ENCODE results near the gene PRELID1.
A peak's percentile ranks its signal among the peaks of the same experiment; 100 is the strongest.

Gene PRELID1

DNA sequence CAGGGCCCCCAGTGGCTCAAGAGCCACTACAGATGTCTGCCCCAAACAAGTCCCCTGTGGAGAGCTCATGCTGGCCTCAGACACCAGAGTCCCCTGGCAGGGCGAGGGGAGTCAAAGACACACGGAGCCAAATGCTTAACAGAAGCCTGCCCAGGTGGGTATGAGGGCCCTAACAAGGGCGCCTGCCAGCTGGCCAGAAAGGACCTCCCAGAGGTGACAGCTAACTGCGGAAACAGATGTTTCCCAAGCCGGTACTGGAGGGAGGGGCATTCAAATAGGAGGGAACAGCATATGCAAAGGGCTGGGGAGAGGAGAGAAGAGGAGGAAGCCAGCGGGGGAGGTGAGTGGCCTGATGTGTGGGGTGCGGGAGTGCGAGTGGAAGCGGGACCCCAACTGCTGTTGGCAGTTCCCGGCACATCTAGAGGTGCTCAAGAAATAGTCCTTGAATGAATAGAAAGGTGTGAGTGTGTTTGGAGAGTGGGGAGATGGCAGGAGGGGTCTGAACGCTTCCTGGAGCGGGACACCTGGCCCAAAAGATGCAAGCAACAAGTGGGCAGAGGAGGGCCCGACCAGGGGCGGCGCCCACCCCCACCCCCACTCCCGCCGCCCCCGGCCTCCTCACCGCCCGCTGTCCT lies 7.3 kb downstream of the PRELID1 start:
- TF ChIP-seq, protein P1, sequence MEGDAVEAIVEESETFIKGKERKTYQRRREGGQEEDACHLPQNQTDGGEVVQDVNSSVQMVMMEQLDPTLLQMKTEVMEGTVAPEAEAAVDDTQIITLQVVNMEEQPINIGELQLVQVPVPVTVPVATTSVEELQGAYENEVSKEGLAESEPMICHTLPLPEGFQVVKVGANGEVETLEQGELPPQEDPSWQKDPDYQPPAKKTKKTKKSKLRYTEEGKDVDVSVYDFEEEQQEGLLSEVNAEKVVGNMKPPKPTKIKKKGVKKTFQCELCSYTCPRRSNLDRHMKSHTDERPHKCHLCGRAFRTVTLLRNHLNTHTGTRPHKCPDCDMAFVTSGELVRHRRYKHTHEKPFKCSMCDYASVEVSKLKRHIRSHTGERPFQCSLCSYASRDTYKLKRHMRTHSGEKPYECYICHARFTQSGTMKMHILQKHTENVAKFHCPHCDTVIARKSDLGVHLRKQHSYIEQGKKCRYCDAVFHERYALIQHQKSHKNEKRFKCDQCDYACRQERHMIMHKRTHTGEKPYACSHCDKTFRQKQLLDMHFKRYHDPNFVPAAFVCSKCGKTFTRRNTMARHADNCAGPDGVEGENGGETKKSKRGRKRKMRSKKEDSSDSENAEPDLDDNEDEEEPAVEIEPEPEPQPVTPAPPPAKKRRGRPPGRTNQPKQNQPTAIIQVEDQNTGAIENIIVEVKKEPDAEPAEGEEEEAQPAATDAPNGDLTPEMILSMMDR (IDR thresholded peaks at IDR 0.05; ENCODE audit: low read depth, low read length): no peak
- no peak for DNase-seq (ENCODE audit: extremely low read depth, low read depth)

DNA sequence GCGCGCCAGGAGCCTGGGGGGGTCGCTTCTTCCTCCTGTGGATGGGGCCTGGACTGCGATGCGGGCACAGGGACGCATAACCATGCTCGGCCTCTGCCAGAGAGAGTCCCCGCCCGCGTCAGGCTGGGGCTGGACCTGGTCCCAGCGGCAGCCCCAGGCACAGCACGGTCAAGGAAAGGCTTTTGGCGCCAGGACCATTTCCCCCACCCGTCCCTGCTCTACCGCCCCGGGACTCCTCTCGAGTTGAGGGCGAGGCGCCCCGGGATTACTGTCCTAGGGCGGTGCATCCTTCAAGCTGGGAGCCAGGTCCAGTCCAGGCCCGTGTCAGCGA lies 7.8 kb downstream of the PRELID1 start:
- DNase-seq (ENCODE audit: extremely low read depth, low read depth): no peak
- TF ChIP-seq, protein P1 (IDR thresholded peaks at IDR 0.05; ENCODE audit: low read depth, low read length): no peak

DNA sequence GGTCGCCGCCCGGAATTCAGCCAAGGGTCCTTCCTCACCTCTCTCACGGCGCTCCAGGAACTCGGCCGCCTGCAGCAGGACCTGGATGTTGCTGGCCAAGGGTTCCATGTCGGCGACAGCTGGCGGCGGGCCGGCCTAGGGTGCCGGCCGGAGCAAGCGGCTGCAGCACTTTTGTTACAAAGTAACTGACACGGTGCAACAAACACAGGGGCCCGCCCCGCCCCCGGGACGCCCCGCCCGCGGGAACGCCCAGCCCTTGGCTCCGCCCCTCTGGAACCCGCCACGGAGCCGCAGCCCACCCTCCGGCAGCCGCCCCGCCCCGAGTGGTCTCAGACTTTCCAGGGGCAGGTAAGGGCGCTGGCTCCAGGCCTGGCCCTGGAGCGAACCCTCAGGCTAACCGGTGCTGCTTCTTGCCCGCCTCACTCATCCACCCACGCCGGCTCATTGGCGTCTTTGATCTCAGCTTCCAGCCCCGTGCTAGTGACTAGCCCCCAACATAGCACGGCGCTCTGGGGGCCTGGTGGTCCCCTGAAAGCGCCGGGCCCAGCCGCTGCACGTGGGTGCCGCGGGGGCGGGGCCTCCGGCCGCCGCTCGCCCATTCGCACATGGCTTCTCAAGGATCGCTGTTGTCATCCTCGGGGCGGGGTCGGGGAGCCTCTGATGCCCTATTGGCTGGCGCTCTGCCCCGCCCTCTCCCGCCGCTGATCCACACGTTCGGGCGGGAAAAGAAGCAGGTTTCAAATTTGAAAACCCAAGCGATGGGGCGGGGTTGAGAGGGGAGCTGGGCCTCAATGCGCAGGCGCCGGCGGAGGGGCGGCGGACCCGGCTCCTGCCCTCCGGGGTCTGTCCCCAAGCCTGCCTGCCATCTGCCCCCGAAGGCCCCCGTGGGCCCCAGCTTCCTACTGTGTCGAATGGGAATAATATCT lies 8.4 kb downstream of the PRELID1 start, which contains the start of gene MXD3:
Gene MXD3 (minus strand): TSS at position 176 of the 926 bp plus-strand sequence. CDS start 68 bp downstream, at position 108.
- TF ChIP-seq, protein P1 (IDR thresholded peaks at IDR 0.05; ENCODE audit: low read depth, low read length): no peak
- peak; percentile 79 for DNase-seq (ENCODE audit: extremely low read depth, low read depth)

DNA sequence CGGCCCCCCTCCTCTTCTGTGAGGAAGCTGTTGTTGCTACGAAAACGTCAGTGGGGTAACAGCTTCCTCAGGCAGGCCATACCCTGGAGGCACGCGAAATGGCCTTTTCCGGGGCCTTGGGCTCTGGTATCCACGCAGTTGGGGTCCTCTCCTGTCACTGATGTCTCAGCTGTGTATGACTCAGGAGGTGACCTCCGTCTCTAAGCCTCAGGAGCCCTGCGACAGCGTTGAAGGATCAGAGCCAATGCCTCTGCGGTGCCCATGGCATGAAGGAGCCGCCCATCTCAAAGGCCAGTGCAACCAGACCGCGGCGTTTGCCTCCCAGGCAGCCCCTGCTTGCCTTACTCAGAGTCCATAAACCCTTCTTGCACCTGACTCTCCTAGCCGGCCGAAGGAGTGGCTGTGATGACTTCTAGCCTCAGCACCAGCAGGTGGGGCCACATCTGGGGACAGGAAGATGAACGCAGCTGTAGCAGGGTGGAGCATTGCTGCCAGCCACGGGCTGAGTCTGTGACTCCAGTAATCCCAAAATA lies 9.1 kb downstream of the PRELID1 start:
- TF ChIP-seq, protein P1 (IDR thresholded peaks at IDR 0.05; ENCODE audit: low read depth, low read length): no peak
- no peak for DNase-seq (ENCODE audit: extremely low read depth, low read depth)

DNA sequence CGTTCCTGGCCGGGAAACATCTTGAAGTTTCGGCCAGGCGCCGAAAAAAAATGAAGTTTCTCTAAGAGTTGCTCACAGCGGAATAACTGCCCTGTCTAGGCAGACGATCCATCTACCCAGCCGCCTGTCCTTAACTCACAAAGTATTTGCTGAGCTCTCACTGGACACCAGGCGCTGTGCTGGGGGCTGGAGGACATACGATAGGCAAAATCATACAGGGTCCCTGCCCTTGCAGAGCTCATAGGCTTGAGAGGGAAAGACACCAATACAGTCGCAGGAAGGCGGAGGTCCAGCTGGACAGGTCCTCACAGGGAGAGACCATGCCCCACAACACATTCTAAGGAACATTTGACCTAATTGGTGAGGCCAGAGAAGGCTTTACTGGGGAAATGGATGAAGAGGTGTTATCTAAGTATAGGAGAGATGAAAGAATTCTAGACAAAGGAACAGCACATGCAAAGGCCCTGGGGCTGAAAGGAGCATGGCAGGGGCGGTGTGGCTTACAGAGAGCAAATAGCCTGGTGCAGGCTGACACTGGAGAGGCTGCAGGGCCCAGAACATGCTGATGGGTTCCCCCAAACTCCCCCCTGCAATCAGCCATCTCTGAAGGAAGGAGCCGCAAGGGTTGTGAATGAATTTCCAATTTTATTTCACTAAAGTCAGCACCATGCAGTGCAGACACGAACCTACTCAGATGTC lies 10.1 kb downstream of the PRELID1 start:
- DNase-seq (ENCODE audit: extremely low read depth, low read depth): no peak
- TF ChIP-seq, protein P1 (IDR thresholded peaks at IDR 0.05; ENCODE audit: low read depth, low read length): no peak

DNA sequence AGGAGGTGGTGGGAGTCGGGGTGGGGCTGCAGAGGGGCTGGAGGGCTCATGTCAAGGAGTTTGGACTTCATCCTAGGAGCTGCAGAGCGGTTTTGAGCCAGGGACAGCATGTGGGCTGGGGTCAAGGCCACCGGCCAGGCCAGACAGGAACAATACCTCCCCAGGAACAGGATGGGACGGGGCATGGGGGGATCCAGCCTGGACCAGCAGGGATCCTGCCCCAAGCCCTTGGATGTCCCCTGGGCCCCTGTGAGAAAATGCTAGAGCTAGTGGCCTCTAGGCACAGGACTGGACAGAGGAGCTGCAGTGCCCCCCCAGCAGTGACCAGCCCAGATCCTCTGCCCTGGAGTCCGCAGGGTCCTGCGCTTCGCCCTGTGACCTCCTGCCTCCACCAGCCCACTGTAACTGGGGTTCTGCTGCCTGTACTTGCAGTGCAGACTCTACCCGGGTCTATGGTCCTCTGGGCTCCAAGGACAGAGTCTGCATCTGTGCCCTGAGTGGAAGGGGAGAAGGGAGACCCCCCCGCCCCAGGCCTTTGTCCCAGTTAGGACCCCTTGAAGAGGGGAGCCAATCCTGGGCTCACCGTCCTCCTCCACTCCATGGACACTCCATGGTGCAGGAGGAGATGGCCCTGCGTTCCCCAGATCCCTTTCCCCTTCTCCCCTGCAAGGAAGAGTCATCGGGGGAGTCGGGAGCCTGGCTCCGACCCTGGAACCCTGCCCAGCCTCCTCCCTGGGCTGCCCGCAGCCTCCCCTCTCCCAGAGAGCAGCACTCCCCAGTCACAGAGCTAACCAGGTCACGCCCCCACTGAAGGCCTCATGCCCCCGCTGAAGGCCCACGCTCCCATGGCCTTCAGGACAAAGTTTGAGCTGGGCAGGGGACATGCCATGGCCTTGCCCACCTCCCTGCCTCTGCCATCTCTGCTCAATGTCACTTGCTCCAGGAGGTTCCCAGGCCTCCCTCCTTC lies 11.1 kb downstream of the PRELID1 start:
- DNase-seq (ENCODE audit: extremely low read depth, low read depth): no peak
- TF ChIP-seq, protein P1 (IDR thresholded peaks at IDR 0.05; ENCODE audit: low read depth, low read length): no peak

Data from AG09319 (cell line).